K562 treated with DMSO at 1 percent for 24 hours (cell line): ENCODE data around the gene DIS3L. TPM values are rescaled to one million over a fixed set of nuclear protein-coding genes. Genes with fewer than 3 reads are reported as not detected.

Experiments used
- total RNA-seq: library from RNA; unstranded; fragments of 300-600 nt; gene quantifications from 2 replicates; pipeline ENCODE4 v1.2.3, GENCODE V29; 2022; ENCODE audit warnings: low read depth; ENCODE audit not compliant: insufficient read depth

Gene DIS3L
- total RNA-seq: 15.6 and 20.1 TPM in 2 replicates

DNA sequence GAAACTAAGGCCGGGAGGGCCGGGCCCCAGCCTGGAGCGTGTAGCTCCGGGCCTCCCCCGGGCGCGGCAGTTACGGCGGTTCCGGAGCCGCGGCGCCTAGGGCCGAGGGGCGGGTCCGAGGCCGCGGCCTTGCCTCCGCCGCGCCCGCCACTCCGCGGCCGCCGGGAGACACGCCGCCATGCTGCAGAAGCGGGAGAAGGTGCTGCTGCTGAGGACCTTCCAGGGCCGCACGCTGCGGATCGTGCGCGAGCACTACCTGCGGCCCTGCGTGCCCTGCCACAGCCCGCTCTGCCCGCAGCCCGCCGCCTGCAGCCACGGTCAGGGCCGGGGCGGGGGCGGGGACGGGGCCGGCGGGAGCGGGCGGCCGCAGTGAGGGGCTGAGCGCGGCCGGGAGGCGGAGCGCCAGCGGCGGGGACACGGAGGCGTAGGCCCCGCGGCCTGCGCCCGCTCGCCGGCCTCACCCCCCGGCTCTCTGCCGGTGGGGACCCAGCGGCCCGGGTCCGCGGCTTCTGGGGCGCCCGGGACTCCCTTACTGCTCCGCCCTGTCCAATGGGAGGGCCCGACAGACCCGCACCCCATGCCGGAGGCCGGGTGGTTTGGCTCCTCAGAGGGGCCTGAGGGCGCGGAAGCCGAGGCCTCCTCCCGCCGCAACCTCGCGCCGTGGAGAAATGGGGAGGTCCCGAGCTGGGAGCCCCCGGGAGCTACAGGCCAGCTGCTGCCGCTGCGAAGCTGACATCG is at the start of gene DIS3L:
Gene DIS3L (plus strand): TSS at position 150 of the 738 bp plus-strand sequence. CDS start 29 bp downstream, at position 179.

GRCh38 chr15:66253418-66254088 is 39.8 kb upstream of the DIS3L start, which contains the start of gene MEGF11:
Gene MEGF11 (minus strand): TSS chr15:66253750. CDS start chr15:66128403, 125,347 bp downstream.

GRCh38 chr15:66356359-66357236 is 63.2 kb downstream of the DIS3L start, which contains the start of gene TIPIN:
Gene TIPIN (minus strand): TSS chr15:66356685. CDS start chr15:66352947, 3,738 bp downstream.

Other genes with a start within 250 kb of the DIS3L start
- gene MEGF11, start 39.8 kb upstream of the DIS3L start, total RNA-seq: 1.1 and 1.5 TPM in 2 replicates
- 8.7 and 10.3 TPM in 2 replicates for gene TIPIN, start 63.1 kb downstream of the DIS3L start, total RNA-seq
- 49.6 and 53.6 TPM in 2 replicates for gene MAP2K1, start 93.3 kb downstream of the DIS3L start, total RNA-seq
- 38.5 and 39.0 TPM in 2 replicates for gene SNAPC5, start 204.2 kb downstream of the DIS3L start, total RNA-seq
- gene RPL4, start 211.3 kb downstream of the DIS3L start, total RNA-seq: 4,195 and 4,305 TPM in 2 replicates
- 22.5 and 34.9 TPM in 2 replicates for gene ZWILCH, start 211.8 kb downstream of the DIS3L start, total RNA-seq